Naive thymus-derived CD8-positive, alpha-beta T cell (primary cell): Measurements from ENCODE around the gene CCL25. TPM values are rescaled to one million over a fixed set of nuclear protein-coding genes. Genes with fewer than 3 reads are reported as not detected.
"Not testable (repeated sequence)": the region's sequence is repeated elsewhere in the genome, so short reads cannot be mapped to it uniquely, and the experiment has no call there.

ENCODE experiments used
- ATAC-seq, 2 donors: fragments of 150-1000 bp; cut with Tn5 transposase in 1 of 2; sonication (Bioruptor Pico), chemical (Tn5 transposase) in 1 of 2; 1 replicate in 1 of 2; 2 replicates in 1 of 2; pipeline ENCODE4 v1.10.0; 2021; ENCODE audit warnings: mild to moderate bottlenecking in 2 of 2, moderate library complexity in 2 of 2
- POLR2A ChIA-PET: fragments of 350-600 bp; sonication (Branson Sonifier 250); formaldehyde crosslinking; loops from one replicate; lab custom pipeline; 2021; ENCODE audit warnings: antibody characterized with exemption; lab: Charles Lee
- DNase-seq, 10 donors: peaks; one replicate each; pipeline versions ENCODE4 v3.0.0 to v3.0.0-alpha.2; 2020 to 2022
- H3K27ac Mint-ChIP-seq, 10 donors: one replicate each; pipeline ENCODE4 v1.8.0; 2020 to 2022; ENCODE audit warnings: mild to moderate bottlenecking in 10 of 10, mixed read lengths in 10 of 10, moderate library complexity in 4 of 10, inconsistent platforms in 1 of 10
- H3K27me3 Mint-ChIP-seq, 5 donors: one replicate each; pipeline ENCODE4 v1.8.0; 2021 to 2022; ENCODE audit warnings: mixed read lengths in 5 of 5
- H3K36me3 Mint-ChIP-seq, 3 donors: one replicate each; pipeline ENCODE4 v1.8.0; 2020 to 2022; ENCODE audit warnings: mixed read lengths in 3 of 3, mild to moderate bottlenecking in 2 of 3, inconsistent platforms in 1 of 3
- H3K4me1 Mint-ChIP-seq, 4 donors: one replicate each; pipeline ENCODE4 v1.8.0; 2021 to 2022; ENCODE audit warnings: mixed read lengths in 4 of 4
- H3K4me3 Mint-ChIP-seq, 10 donors: one replicate each; pipeline ENCODE4 v1.8.0; 2020 to 2022; ENCODE audit warnings: mild to moderate bottlenecking in 10 of 10, mixed read lengths in 10 of 10, moderate library complexity in 6 of 10, inconsistent platforms in 1 of 10
- H3K9me3 Mint-ChIP-seq, 9 donors: one replicate each; pipeline ENCODE4 v1.8.0; 2020 to 2022; ENCODE audit warnings: mixed read lengths in 9 of 9, mild to moderate bottlenecking in 3 of 9, inconsistent platforms in 1 of 9, moderate library complexity in 1 of 9
- polyA plus RNA-seq, 3 donors: library from polyadenylated mRNA; unstranded; fragments of 300-500 nt; fragmentation: Illumina TruSeq; gene quantifications; one replicate each; pipeline ENCODE4 v1.2.3, GENCODE V29; 2021
- total RNA-seq, 8 experiments: library from RNA in 2 of 8; stranded (reverse) in 2 of 8; gene quantifications; one replicate each; pipeline ENCODE4 v1.2.3 and lab custom pipeline; 2021 to 2026

The CCL25 gene, protein sequence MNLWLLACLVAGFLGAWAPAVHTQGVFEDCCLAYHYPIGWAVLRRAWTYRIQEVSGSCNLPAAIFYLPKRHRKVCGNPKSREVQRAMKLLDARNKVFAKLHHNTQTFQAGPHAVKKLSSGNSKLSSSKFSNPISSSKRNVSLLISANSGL
- total RNA-seq, result not detected
- under 1 TPM in 2 of 3 donors, not detected in 1; 0.22 to 0.36 TPM for polyA plus RNA-seq
- 0 to 1.5 (median 0) reads per million in 6 experiments for total RNA-seq (lab: John Stamatoyannopoulos, UW)

DNA sequence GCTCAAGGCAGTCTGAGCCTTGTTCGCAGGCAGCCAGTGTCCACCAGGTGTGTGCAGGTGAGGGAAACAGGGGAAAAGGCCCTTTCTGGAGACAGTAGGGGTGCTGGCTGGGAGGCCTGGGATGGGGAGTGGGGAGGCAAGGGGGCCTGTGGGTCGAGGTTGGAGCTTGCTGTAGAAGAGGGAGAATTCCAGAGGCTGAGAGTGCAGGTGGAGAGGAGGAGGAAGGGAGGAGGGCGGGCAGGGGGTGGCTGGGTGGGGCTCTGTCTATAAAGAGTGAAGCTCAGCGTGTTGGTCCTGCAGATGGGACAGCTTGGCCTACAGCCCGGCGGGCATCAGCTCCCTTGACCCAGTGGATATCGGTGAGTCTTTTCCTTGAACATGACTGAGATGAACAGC lies at the start of gene CCL25:
TSS of gene CCL25 (plus strand) at position 297 of the 396 bp plus-strand sequence. CDS start 290 bp downstream, outside the sequence.
- POLR2A ChIA-PET, result no interaction called here
- peaks cover 6 to 27% (median 21%) of the 10 kb centered on the region in 4 donors for H3K4me1 Mint-ChIP-seq

DNA sequence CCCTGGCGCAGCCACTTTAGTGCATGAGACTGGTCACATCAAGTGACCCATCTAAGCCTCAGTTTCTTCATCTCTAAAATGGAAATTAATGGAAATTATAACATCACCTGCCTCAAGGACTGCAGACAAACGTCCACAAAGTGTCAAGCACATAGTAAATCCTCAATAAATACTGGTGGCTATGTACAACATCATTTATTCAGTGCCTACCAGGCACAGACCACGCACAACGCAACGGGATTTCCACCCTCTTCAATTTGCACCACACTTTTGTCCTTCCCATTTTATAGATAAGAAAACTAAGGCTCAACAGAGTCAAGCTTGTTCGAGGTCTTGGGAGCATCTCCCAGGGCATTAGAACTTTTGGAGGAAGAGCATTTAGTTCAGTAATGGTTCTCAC lies 48.6 kb upstream of the CCL25 start:
- DNase-seq (no peak), ATAC-seq (no peak)
- Mint-ChIP-seq H3K36me3 (peaks cover 0 to 9% (median 0%) of the 10 kb centered on the region in 3 donors), H3K27me3 (no peaks in the 10 kb centered on the region), H3K27ac (peak overlapping the region in 9 of 10 donors; percentile 54 to 95 (median 90)), H3K9me3 (no peaks in the 10 kb centered on the region), H3K4me3 (peak overlapping the region; percentile 80 to 96 (median 92)), H3K4me1 (peaks cover 32 to 65% (median 54%) of the 10 kb centered on the region in 4 donors)
- POLR2A ChIA-PET, result interaction anchor here (0.6 to 3.1 kb wide), 3 partner anchors 9 to 1486 kb away, joined by 3 to 12 read pairs (median 6); partner anchors contain the start of gene TIMM44

More for the DNA sequence above, at the start of gene CCL25:
- no peaks in the 10 kb centered on the region for H3K9me3 Mint-ChIP-seq
- no peaks in the 10 kb centered on the region for H3K36me3 Mint-ChIP-seq
- H3K27ac Mint-ChIP-seq, result peak within 1 kb of the TSS in 8 of 10 donors; percentile 36 to 89 (median 80)
- H3K27me3 Mint-ChIP-seq, result peaks cover 0 to 2% (median 0%) of the 10 kb centered on the region in 5 donors
- H3K4me3 Mint-ChIP-seq, result peak within 1 kb of the TSS in 8 of 10 donors; percentile 1 to 60 (median 10)
- ATAC-seq (no peak), DNase-seq (peak in 1 of 10 donors; percentile 43)

DNA sequence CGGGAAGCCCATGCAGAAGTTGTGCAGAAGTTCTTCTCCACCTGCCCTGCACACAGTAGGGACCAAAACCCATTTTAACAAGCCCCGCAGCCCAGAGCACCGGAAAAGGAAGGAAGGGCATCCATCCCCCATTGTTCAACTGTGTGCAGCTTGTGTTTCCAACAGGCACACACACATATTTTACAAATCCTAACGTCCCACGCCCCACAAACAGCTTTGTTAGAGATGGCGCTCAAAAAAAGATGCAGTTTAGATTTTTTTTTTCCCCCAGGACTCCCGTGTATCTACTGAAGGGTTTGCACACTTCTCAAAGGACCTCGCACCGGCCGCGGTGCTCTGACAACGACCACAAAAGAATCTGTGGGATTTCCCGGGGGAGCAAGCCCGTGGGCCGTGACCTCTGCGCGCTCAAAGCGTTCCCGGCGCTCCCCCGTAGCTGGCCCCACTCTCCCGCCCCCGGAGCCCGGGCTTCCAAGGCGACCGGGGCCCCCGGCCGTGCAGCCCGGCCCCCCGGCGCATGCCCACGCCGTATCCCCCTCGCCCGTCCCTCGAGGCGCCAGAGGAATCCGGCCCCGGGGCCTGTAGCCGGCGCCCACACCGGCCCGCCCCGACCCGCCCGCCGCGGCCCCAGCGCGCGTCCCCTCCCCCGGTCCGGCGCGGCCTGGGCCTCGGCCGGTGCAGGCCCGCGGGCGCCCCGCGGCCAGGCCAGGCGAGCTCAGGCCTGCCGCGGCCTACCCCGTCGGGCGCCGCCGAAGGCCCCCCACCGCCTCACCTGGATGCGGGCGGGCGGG lies 47.6 kb upstream of the CCL25 start:
- peak; percentile 27 to 35 for ATAC-seq
- Mint-ChIP-seq H3K4me1 (peaks cover 30 to 56% (median 46%) of the 10 kb centered on the region in 4 donors), H3K27ac (peak overlapping the region in 9 of 10 donors; percentile 77 to 95 (median 92))

DNA sequence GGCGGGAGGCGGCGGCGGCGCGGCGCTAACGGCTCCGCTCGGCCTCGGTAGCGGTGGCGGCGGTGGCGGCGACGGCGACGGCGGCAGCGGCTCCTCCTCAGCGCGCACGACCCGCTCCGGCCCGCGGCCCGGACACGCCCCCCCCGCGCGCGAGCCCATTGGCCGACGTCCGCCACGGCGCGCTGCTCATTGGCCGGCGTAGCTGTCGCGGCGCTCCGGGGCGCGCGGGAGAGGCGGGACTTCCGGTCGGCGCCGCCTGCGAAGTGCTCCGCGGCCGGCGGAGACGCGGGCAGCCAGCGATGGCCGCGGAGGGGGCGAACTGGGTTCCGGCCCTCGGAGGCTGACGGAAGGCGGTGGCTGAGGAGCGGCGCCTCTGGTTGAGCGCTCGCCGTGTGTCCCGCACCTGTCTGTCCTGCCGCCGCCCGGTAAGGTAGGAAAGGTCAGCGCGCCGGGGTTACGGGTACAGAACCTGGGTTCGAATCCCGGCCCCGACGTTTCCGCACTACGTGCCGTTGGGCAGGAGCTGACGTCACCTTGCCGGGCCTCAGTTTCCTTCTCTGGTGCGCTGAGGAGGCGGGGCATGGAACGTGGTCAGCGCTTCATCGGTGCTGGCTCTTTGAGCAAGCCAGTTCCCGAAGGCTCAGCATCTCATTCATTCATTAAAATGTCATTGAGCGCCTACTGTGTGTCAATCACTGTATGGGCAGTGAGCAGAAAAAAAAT lies 46.9 kb upstream of the CCL25 start, which contains the start of gene ELAVL1:
TSS of gene ELAVL1 (minus strand) at position 108 of the 723 bp plus-strand sequence. CDS start 13,826 bp downstream, outside the sequence.
- H3K4me3 Mint-ChIP-seq, result peak within 1 kb of the TSS; percentile 80 to 96 (median 92)
- H3K36me3 Mint-ChIP-seq, result peaks cover 0 to 2% (median 0%) of the 10 kb centered on the region in 3 donors
- H3K27me3 Mint-ChIP-seq, result no peaks in the 10 kb centered on the region
- DNase-seq (peak; percentile 80 to 96 (median 88)), ATAC-seq (peak; percentile 92 to 95)
- POLR2A ChIA-PET, result interaction anchor here (0.6 to 3.1 kb wide), 5 partner anchors 9 to 85 kb away, joined by 3 to 12 read pairs (median 3); partner anchors contain the start of genes SNAPC2 and TIMM44
- peaks cover 26 to 48% (median 38%) of the 10 kb centered on the region in 4 donors for H3K4me1 Mint-ChIP-seq
- H3K9me3 Mint-ChIP-seq, result no peaks in the 10 kb centered on the region
- peak within 1 kb of the TSS; percentile 37 to 95 (median 91) for H3K27ac Mint-ChIP-seq

More for the DNA sequence above, 47.6 kb upstream of the CCL25 start:
- H3K36me3 Mint-ChIP-seq, result peaks cover 0 to 7% (median 0%) of the 10 kb centered on the region in 3 donors
- no peaks in the 10 kb centered on the region for H3K27me3 Mint-ChIP-seq
- H3K4me3 Mint-ChIP-seq, result peak overlapping the region; percentile 80 to 96 (median 92)
- no peaks in the 10 kb centered on the region for H3K9me3 Mint-ChIP-seq
- peak in 8 of 10 donors; percentile 4 to 43 (median 22) for DNase-seq
- POLR2A ChIA-PET, result interaction anchor here (0.7 to 3.1 kb wide), 2 partner anchors 62 to 75 kb away, joined by 3 to 12 read pairs; partner anchors contain the start of gene TIMM44

DNA sequence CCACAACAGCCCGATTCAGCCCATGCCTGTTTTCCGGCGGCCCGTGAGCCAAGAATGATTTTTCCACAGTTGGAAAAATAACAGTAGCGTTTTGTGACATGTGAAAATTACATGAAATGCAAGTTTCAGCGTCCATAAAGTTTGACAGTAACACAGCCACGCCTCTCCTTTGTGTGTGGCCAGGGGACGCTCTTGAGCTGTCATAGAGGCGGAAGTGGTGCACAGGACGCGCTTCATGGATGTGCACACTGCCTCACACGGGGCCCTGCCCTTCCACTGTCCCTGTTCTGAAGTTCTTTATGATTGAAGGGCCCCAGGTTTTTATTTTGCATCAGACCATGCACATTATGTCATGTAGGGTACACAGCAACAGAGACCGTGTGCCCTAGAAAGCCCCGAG lies 34.8 kb upstream of the CCL25 start:
- H3K27me3 Mint-ChIP-seq, result no peaks in the 10 kb centered on the region
- peak; percentile 92 to 98 for ATAC-seq
- POLR2A ChIA-PET, result no interaction called here

DNA sequence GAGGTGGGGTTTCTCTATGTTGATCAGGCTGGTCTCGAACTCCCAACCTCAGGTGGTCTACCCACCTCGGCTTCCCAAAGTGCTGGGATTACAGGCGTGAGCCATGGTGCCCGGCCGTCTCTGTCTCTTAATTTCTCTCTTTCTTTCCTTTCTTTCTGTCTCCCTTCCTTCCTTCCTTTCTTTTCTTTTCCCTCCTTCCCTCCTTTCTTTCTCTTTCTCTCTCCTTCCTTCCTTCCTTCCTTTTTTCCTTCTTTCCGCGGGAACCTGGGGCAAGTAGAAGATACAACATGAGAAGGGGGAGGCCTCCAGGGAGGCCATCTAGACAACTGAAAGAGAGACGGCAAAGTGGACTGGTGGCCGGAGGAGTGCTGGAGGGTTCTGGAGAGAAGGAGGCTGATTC lies 31.9 kb upstream of the CCL25 start:
- ATAC-seq (no peak), DNase-seq (no peak)
- POLR2A ChIA-PET, result no interaction called here
- H3K9me3 Mint-ChIP-seq, result no peaks in the 10 kb centered on the region
- peaks cover 4 to 11% (median 10%) of the 10 kb centered on the region in 4 donors for H3K4me1 Mint-ChIP-seq
- no peaks in the 10 kb centered on the region for H3K36me3 Mint-ChIP-seq
- H3K27me3 Mint-ChIP-seq, result no peaks in the 10 kb centered on the region
- H3K4me3 Mint-ChIP-seq, result peak overlapping the region in 1 of 10 donors; percentile 8
- H3K27ac Mint-ChIP-seq, result peak overlapping the region in 2 of 10 donors; percentile 13 to 46

More for the DNA sequence above, 34.8 kb upstream of the CCL25 start:
- peaks cover 2 to 11% (median 10%) of the 10 kb centered on the region in 4 donors for H3K4me1 Mint-ChIP-seq
- peak overlapping the region in 5 of 10 donors; percentile 52 to 86 (median 63) for H3K27ac Mint-ChIP-seq
- H3K4me3 Mint-ChIP-seq, result no peak overlapping the region
- DNase-seq, result peak in 9 of 10 donors; percentile 14 to 71 (median 43)
- H3K9me3 Mint-ChIP-seq, result no peaks in the 10 kb centered on the region
- no peaks in the 10 kb centered on the region for H3K36me3 Mint-ChIP-seq

DNA sequence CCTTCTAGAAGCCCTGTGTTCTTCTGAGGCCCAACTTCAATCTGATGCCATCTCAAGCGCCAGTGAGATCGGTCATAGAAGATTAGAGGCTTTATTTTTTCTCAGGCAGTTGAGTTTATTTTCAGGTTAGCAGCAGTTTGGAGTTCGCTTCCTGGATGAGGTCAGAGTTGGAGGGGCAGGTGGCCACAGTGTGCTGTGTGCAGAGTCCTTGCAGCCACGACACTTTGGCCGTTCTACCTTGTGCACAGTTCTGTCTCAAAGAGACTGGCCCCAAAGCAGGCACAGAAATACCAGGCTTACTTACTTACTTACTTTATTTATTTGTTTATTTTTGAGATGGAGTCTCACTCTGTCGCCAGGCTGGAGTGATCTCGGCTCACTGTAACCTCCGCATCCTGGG lies 31.2 kb upstream of the CCL25 start:
- H3K36me3 Mint-ChIP-seq, result no peaks in the 10 kb centered on the region
- DNase-seq, result no peak
- peaks cover 4 to 11% (median 10%) of the 10 kb centered on the region in 4 donors for H3K4me1 Mint-ChIP-seq
- ATAC-seq, result no peak
- H3K27me3 Mint-ChIP-seq, result no peaks in the 10 kb centered on the region
- no peaks in the 10 kb centered on the region for H3K9me3 Mint-ChIP-seq
- H3K4me3 Mint-ChIP-seq, result no peak overlapping the region
- POLR2A ChIA-PET, result no interaction called here
- H3K27ac Mint-ChIP-seq, result peak overlapping the region in 1 of 10 donors; percentile 27

DNA sequence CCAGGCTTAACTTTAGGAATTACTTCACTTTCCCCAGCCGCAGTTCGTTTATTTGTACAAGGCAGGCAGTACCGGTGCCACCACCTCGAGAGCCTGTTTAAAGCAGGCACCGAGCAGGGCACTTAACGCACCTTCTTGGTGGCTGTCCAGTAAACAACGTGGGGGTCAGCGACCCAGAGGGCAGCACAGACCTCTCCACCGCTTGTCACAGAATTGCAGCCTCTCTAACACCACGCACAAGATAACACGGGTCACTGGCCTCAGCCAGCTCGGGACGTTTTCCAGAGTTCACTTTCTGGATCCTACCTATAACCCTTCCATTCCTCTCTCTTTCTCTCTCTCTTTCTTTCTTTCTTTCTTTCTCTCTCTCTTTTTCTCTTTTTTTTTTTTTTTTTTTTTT lies 30.3 kb upstream of the CCL25 start:
- Mint-ChIP-seq H3K36me3 (no peaks in the 10 kb centered on the region), H3K27ac (no peak overlapping the region), H3K4me3 (no peak overlapping the region), H3K27me3 (no peaks in the 10 kb centered on the region), H3K9me3 (no peaks in the 10 kb centered on the region), H3K4me1 (peaks cover 4 to 10% (median 9%) of the 10 kb centered on the region in 4 donors)
- DNase-seq (no peak), ATAC-seq (no peak)
- POLR2A ChIA-PET, result no interaction called here

DNA sequence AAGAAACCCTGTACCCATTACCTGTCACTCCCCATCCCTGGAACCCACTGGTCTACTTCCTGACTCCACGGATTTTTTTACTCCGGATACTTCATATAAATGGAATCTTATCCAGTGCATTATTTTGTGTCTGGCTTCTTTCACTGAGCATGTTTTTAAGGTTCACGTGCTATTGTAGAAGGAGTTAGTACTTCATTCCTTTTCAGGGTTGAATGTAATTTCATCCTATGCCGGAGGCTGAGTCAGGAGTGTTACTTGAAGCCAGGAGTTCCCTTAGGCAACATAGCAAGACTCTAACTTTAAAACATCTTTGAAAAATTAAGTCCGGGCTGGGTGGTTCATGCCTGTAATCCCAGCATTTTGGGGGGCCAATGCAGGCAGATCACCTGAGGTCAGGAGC lies 29.2 kb upstream of the CCL25 start:
- Mint-ChIP-seq H3K9me3 (no peaks in the 10 kb centered on the region), H3K4me1 (peaks cover 0 to 4% (median 0%) of the 10 kb centered on the region in 4 donors), H3K27me3 (no peaks in the 10 kb centered on the region), H3K27ac (peak overlapping the region in 2 of 10 donors; percentile 21 to 95), H3K36me3 (no peaks in the 10 kb centered on the region), H3K4me3 (no peak overlapping the region)
- POLR2A ChIA-PET, result no interaction called here
- ATAC-seq, result no peak
- DNase-seq, result no peak

DNA sequence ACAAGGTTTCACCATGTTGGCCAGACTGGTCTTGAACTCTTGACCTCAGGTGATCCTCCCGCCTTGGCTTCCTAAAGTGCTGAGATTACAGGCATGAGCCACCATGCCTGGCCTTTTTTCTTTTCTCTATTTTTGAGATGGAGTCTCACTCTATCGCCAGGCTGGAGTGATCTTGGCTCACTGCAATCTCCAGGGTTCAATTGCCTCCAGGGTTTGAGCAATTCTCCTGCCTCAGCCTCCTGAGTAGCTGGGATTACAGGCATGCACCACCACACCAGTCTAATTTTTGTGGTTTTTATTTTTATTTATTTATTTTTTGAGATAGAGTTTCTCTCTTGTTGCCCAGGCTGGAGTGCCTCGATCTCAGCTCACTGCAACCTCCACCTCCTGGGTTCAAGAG lies 28.3 kb upstream of the CCL25 start:
- H3K27ac Mint-ChIP-seq, ATAC-seq, H3K27me3 Mint-ChIP-seq, POLR2A ChIA-PET, H3K9me3 Mint-ChIP-seq, H3K4me3 Mint-ChIP-seq, H3K4me1 Mint-ChIP-seq, H3K36me3 Mint-ChIP-seq: not testable (repeated sequence)
- peak in 1 of 10 donors; percentile 1 for DNase-seq

DNA sequence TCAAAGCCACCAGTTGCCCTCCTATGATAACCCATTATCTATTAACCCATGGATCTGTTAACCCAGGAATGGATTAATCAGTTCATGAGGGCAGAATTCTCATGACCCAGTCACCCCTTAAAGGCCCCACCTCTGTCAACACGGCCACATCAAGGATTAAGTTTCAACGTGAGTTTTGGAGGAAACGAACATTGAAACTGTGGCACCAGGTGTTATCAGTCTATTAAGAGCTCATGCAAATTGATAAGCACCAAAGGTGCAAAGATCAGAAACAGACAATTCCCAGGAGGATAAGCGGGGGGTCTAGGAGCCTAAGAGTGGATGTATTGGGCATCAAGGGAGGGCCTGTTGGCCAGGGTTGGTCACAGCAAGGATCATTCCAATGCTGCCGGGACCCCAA lies 27.2 kb upstream of the CCL25 start:
- no peaks in the 10 kb centered on the region for H3K27me3 Mint-ChIP-seq
- H3K27ac Mint-ChIP-seq, result no peak overlapping the region
- H3K36me3 Mint-ChIP-seq, result no peaks in the 10 kb centered on the region
- POLR2A ChIA-PET, result no interaction called here
- ATAC-seq, result no peak
- DNase-seq, result no peak
- H3K4me1 Mint-ChIP-seq, result peaks cover 0 to 4% (median 0%) of the 10 kb centered on the region in 4 donors
- H3K4me3 Mint-ChIP-seq, result no peak overlapping the region
- no peaks in the 10 kb centered on the region for H3K9me3 Mint-ChIP-seq

DNA sequence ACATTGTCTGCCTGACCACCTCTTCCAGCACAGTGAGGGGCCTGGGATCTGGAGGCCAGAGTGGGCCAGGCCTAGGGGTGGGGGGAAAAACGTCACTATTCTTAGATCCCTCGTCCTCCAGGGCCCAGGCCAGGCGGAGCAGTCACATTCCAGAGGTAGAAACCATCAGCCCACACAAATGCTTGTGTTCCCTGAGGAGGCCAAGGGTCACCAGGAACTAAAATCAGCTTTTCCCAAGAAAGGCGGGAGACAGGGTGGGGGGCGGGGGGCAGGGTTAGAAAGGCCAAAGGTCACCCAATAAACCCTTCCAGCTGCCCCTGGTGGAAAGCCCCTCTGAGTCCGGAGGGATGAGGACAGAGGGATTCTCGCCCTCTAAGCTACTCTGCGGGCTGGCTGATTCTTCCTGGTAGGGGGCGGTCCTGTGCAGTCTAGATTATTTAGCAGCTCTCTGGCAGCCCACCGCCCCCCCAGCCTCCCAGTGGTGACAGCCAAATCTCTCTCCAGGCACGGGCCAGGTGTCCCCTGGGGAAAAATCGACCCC lies 23.5 kb upstream of the CCL25 start:
- Mint-ChIP-seq H3K9me3 (no peaks in the 10 kb centered on the region), H3K27me3 (peaks cover 0 to 5% (median 0%) of the 10 kb centered on the region in 5 donors), H3K27ac (no peak overlapping the region), H3K4me1 (no peaks in the 10 kb centered on the region), H3K4me3 (no peak overlapping the region), H3K36me3 (no peaks in the 10 kb centered on the region)
- ATAC-seq (no peak), DNase-seq (no peak)
- POLR2A ChIA-PET, result no interaction called here
